Left hindlimb (tissue), 1 donor: ENCODE measurements around the gene HEXIM2.
"Not testable (repeated sequence)": the region's sequence is repeated elsewhere in the genome, so short reads cannot be mapped to it uniquely, and the experiment has no call there.

Source experiments
- DNase-seq: peaks from one replicate; pipeline ENCODE4 v3.0.0-alpha.2; 2018

Gene HEXIM2

GRCh38 chr17:45171338-45172231, 9.9 kb downstream of the HEXIM2 start:
- peak; percentile 84 for DNase-seq

- DNase-seq, result no peak
Measured at GRCh38 chr17:45172232-45172540, 10.5 kb downstream of the HEXIM2 start.

GRCh38 chr17:45172541-45173286, 11.0 kb downstream of the HEXIM2 start:
- DNase-seq, result peak; percentile 85

- DNase-seq, result no peak
Measured at GRCh38 chr17:45175759-45176115, 14.1 kb downstream of the HEXIM2 start.

GRCh38 chr17:45177563-45177962, 15.9 kb downstream of the HEXIM2 start:
- no peak for DNase-seq

GRCh38 chr17:45184144-45184543, 22.5 kb downstream of the HEXIM2 start:
- DNase-seq, result no peak

- DNase-seq, result no peak
Measured at GRCh38 chr17:45186801-45187354, 25.2 kb downstream of the HEXIM2 start.

- DNase-seq, result no peak
Measured at GRCh38 chr17:45189009-45189408, 27.3 kb downstream of the HEXIM2 start.

GRCh38 chr17:45190503-45191255, 29.0 kb downstream of the HEXIM2 start:
- no peak for DNase-seq

GRCh38 chr17:45195424-45195823, 33.7 kb downstream of the HEXIM2 start:
- no peak for DNase-seq

- no peak for DNase-seq
Measured at GRCh38 chr17:45197108-45197507, 35.4 kb downstream of the HEXIM2 start.

- peak; percentile 89 for DNase-seq
Measured at GRCh38 chr17:45197555-45198334, 36.1 kb downstream of the HEXIM2 start.

- no peak for DNase-seq
Measured at GRCh38 chr17:45200701-45201100, 39.0 kb downstream of the HEXIM2 start.

GRCh38 chr17:45201457-45201856, 39.8 kb downstream of the HEXIM2 start:
- DNase-seq, result no peak

- not testable (repeated sequence) for DNase-seq
Measured at GRCh38 chr17:45201880-45202279, 40.2 kb downstream of the HEXIM2 start.

- peak; percentile 85 for DNase-seq
Measured at GRCh38 chr17:45218895-45219661, 57.4 kb downstream of the HEXIM2 start.
